Loucy (cell line): ENCODE data around the gene NUP62.

Source experiments
- EZH2phosphoT487 ChIP-seq: fragments of 200-600 bp; IDR thresholded peaks from 2 replicates; pipeline ENCODE4 v1.6.1; 2018; ENCODE audit warnings: antibody characterized with exemption, mild to moderate bottlenecking, moderate library complexity, borderline replicate concordance
- TF ChIP-seq, protein P1 (sequence below): fragments of 200-600 bp; sonication (generic); conservative IDR thresholded peaks from 2 replicates; pipeline ENCODE4 v1.5.1; 2014; ENCODE audit warnings: mild to moderate bottlenecking, antibody characterized with exemption, low read length

DNA sequence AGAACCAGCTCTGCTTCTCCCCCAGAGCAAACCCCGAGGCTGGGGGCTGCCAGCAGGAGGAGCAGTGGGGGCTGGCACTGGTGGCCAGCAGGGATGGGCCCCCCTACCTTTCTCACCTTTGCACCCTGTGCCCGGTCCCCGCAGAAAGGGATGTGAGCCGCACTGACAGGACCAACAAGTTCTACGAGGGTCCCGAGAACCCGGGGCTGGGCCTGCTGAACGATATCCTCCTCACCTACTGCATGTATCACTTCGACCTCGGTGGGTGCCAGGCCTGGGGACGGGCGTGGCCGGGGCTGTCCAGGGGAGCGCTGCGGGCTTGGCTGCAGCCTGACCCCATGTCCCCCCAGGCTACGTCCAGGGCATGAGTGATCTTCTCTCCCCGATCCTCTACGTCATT is 45.2 kb downstream of the NUP62 start:
- TF ChIP-seq, protein P1, sequence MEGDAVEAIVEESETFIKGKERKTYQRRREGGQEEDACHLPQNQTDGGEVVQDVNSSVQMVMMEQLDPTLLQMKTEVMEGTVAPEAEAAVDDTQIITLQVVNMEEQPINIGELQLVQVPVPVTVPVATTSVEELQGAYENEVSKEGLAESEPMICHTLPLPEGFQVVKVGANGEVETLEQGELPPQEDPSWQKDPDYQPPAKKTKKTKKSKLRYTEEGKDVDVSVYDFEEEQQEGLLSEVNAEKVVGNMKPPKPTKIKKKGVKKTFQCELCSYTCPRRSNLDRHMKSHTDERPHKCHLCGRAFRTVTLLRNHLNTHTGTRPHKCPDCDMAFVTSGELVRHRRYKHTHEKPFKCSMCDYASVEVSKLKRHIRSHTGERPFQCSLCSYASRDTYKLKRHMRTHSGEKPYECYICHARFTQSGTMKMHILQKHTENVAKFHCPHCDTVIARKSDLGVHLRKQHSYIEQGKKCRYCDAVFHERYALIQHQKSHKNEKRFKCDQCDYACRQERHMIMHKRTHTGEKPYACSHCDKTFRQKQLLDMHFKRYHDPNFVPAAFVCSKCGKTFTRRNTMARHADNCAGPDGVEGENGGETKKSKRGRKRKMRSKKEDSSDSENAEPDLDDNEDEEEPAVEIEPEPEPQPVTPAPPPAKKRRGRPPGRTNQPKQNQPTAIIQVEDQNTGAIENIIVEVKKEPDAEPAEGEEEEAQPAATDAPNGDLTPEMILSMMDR, result no peak
- no peak for TF ChIP-seq EZH2phosphoT487
